K562 (cell line): ENCODE measurements around the gene MAD1L1. TPM values are rescaled to one million over a fixed set of nuclear protein-coding genes. Genes with fewer than 3 reads are reported as not detected.

ENCODE experiments used
- ATAC-seq: fragments of 200-7000 bp; cut with Tn5 transposase; 3 replicates; pipeline ENCODE4 v1.9.1; 2020; ENCODE audit warnings: moderate library complexity
- BruUV-seq: library from RNA; stranded (reverse); fragments of 400-500 nt; replicated peaks from 2 replicates; lab custom pipeline; 2021; lab: Mats Ljungman, UMichigan
- CTCF ChIA-PET: fragments of 300-600 bp; formaldehyde crosslinking; extraction: SDS; loops from one replicate; lab custom pipeline; 2021; ENCODE audit warnings: low intra/inter-chr PET ratio; lab: Yijun Ruan, JAX
- POLR2A ChIA-PET: fragments of 300-600, 350-650 bp; sonication (Branson Sonifier 250); formaldehyde crosslinking; extraction: SDS; loops from one replicate; lab custom pipeline; 2021; ENCODE audit warnings: antibody characterized with exemption, inconsistent platforms; lab: Yijun Ruan, JAX
- DNase-seq, 4 experiments: peaks; one replicate each; pipeline versions ENCODE4 v3.0.0 to v3.0.0-alpha.2; 2011 to 2018; ENCODE audit warnings: low spot score in 3 of 4, mixed read lengths in 3 of 4; ENCODE audit errors: extremely low read depth in 1 of 4
- FAIRE-seq: peaks from 2 replicates; lab custom pipeline; 2011; peaks lifted over from hg19 to GRCh38; lab: Jason Lieb, UNC
- H2AFZ ChIP-seq: 2 replicates; pipeline ENCODE4 v1.6.0; 2011; ENCODE audit warnings: low read depth, low read length, control low read depth, inconsistent platforms
- H3K27ac ChIP-seq: fragments of 200-600 bp; 3 replicates; pipeline ENCODE4 v1.8.0; 2011; ENCODE audit warnings: low read depth, mild to moderate bottlenecking, control low read depth, inconsistent platforms, low read length, moderate library complexity, mixed read lengths; ENCODE audit errors: extremely low read depth
- H3K27me3 ChIP-seq, 2 experiments: fragments of 300-600 bp in 1 of 2; 2 replicates in 1 of 2; 3 replicates in 1 of 2; pipeline versions ENCODE4 v1.6.0 to v1.8.0; 2011; ENCODE audit warnings: inconsistent platforms in 2 of 2, low read length in 2 of 2, mild to moderate bottlenecking in 1 of 2, mixed read lengths in 1 of 2, moderate library complexity in 1 of 2; ENCODE audit not compliant: control insufficient read depth in 2 of 2, insufficient read depth in 2 of 2
- H3K36me3 ChIP-seq: fragments of 300-600 bp; 3 replicates; pipeline ENCODE4 v1.8.0; 2011; ENCODE audit warnings: mild to moderate bottlenecking, low read length, inconsistent platforms; ENCODE audit not compliant: control insufficient read depth, insufficient read depth
- H3K4me1 ChIP-seq, 2 experiments: fragments of 200-600 bp in 1 of 2; replicated peaks in 1 of 2; 2 replicates in 1 of 2; 3 replicates in 1 of 2; pipeline versions ENCODE4 v1.5.1 to v1.8.0; 2011; ENCODE audit warnings: inconsistent platforms in 2 of 2, low read length in 2 of 2, mild to moderate bottlenecking in 1 of 2, mixed read lengths in 1 of 2, moderate library complexity in 1 of 2; ENCODE audit not compliant: control insufficient read depth in 2 of 2, insufficient read depth in 2 of 2
- H3K4me2 ChIP-seq: 2 replicates; pipeline ENCODE4 v1.6.1; 2011; ENCODE audit warnings: low read length, control low read depth, inconsistent platforms, mixed read lengths; ENCODE audit not compliant: insufficient read depth
- H3K4me3 ChIP-seq: fragments of 200-600 bp; sonication (generic), shearing (Covaris generic); 2 replicates; pipeline ENCODE4 v1.5.1; 2016; ENCODE audit warnings: control low read depth, inconsistent platforms
- H3K79me2 ChIP-seq: fragments of 200-600 bp; 3 replicates; pipeline ENCODE4 v1.8.0; 2011; ENCODE audit warnings: low read length, inconsistent platforms; ENCODE audit not compliant: control insufficient read depth, insufficient read depth
- H3K9ac ChIP-seq, 2 experiments: 2 replicates each; pipeline versions ENCODE4 v1.6.0 to v1.6.1; 2011; ENCODE audit warnings: low read depth in 2 of 2, low read length in 2 of 2, control low read depth in 1 of 2, inconsistent platforms in 1 of 2, mild to moderate bottlenecking in 1 of 2, mixed read lengths in 1 of 2; ENCODE audit not compliant: insufficient read depth in 1 of 2
- H3K9me1 ChIP-seq: one replicate; pipeline ENCODE4 v1.6.0; 2011; ENCODE audit warnings: inconsistent platforms, mild to moderate bottlenecking, low read length, moderate library complexity; ENCODE audit not compliant: control insufficient read depth, insufficient read depth
- H3K9me3 ChIP-seq: replicated peaks from 2 replicates; pipeline ENCODE4 v1.5.1; 2011; ENCODE audit warnings: low read depth, low read length, inconsistent platforms; ENCODE audit not compliant: control insufficient read depth, insufficient read depth
- H4K20me1 ChIP-seq: replicated peaks from 2 replicates; pipeline ENCODE4 v1.6.1; 2011; ENCODE audit warnings: low read length, inconsistent platforms, mixed read lengths; ENCODE audit not compliant: control insufficient read depth, insufficient read depth
- BCLAF1 ChIP-seq, 2 experiments: fragments of 450-650 bp in 1 of 2; IDR thresholded peaks; 2 replicates each; pipeline ENCODE4 v1.6.1; 2011 to 2017; ENCODE audit warnings: low read depth in 2 of 2, antibody characterized with exemption in 1 of 2, borderline replicate concordance in 1 of 2, low read length in 1 of 2, mild to moderate bottlenecking in 1 of 2, mixed read lengths in 1 of 2; ENCODE audit not compliant: control insufficient read depth in 1 of 2
- GABPB1 ChIP-seq: sonication (generic); formaldehyde crosslinking; IDR thresholded peaks from 2 replicates; pipeline ENCODE4 v1.8.0; 2022; ENCODE audit warnings: mild to moderate bottlenecking, missing genetic modification reagents
- HDAC8 ChIP-seq: fragments of 450-650 bp; IDR thresholded peaks from 2 replicates; pipeline ENCODE4 v1.6.1; 2016; ENCODE audit warnings: mild to moderate bottlenecking, missing genetic modification characterization, moderate library complexity, missing compliant biosample characterization
- HMGXB4 ChIP-seq: sonication (generic); formaldehyde crosslinking; IDR thresholded peaks from 2 replicates; pipeline ENCODE4 v1.8.1; 2023; ENCODE audit warnings: mild to moderate bottlenecking, missing genetic modification reagents
- MAFK ChIP-seq: IDR thresholded peaks from 2 replicates; pipeline ENCODE4 v1.6.1; 2011; ENCODE audit warnings: low read length, improper control_type of control experiment
- PHB ChIP-seq: fragments of 250-450 bp; sonication (Bioruptor Pico); IDR thresholded peaks from 2 replicates; pipeline ENCODE4 v1.5.0; 2021
- TAF15 ChIP-seq: fragments of 200-400 bp; formaldehyde crosslinking; IDR thresholded peaks from 2 replicates; pipeline ENCODE4 v1.6.1; 2017; ENCODE audit warnings: mild to moderate bottlenecking, low read depth, low read length, moderate library complexity
- ZBTB43 ChIP-seq: sonication (generic); formaldehyde crosslinking; IDR thresholded peaks from 2 replicates; pipeline ENCODE4 v1.8.0; 2023; ENCODE audit warnings: mild to moderate bottlenecking, missing genetic modification reagents
- ZNF184 ChIP-seq: sonication (generic); formaldehyde crosslinking; IDR thresholded peaks from 2 replicates; pipeline ENCODE4 v1.5.0; 2020; ENCODE audit warnings: missing genetic modification reagents
- WGBS: fragments of 100-300 bp; shearing (Covaris generic); methylation state at CpG from one replicate; pipeline ENCODE4 v1.1.6; 2016; ENCODE audit warnings: low coverage, mixed read lengths; ENCODE audit not compliant: insufficient coverage; ENCODE audit errors: missing lambda C conversion rate; 5-methylcytosine and 5-hydroxymethylcytosine counted together
- in situ Hi-C: fragments of 300-500 bp; cut with MboI; formaldehyde crosslinking; loops from 4 replicates; pipeline ENCODE4 v1.15.0; 2018; ENCODE audit warnings: inconsistent platforms, mixed read lengths
- intact Hi-C: fragments of 100-400 bp; cut with micrococcal nuclease; formaldehyde crosslinking; loops from 2 replicates; pipeline ENCODE4 v1.14.2; 2022
- polyA plus RNA-seq, 8 experiments: library from polyadenylated mRNA; depleted of rRNA in 4 of 8; stranded (reverse) in 5 of 8; unstranded in 3 of 8; fragments of >200 nt; fragmentation: Nextera tagmentation in 2 of 8; fragmentation: Illumina TruSeq in 1 of 8; extraction: Ambion mirVana in 2 of 8; extraction: Trizol in 1 of 8; gene quantifications; 2 replicates each; pipeline versions ENCODE4 v1.2.1 to v1.2.3, GENCODE V29; 2011 to 2014; ENCODE audit warnings: inconsistent platforms in 1 of 8, missing spikeins in 1 of 8
- total RNA-seq, 7 experiments: library from RNA; depleted of rRNA in 6 of 7; stranded (reverse); fragments of >200 nt in 6 of 7; fragmentation: Illumina TruSeq in 2 of 7; extraction: Trizol in 2 of 7; gene quantifications; 2 replicates each; pipeline versions ENCODE4 v1.2.1 to v1.2.3, GENCODE V29; 2011 to 2021; ENCODE audit warnings: low replicate concordance in 1 of 7
- TF ChIP-seq, protein P1 (sequence below): fragments of 450-650 bp; IDR thresholded peaks from 2 replicates; pipeline ENCODE4 v1.6.1; 2017; ENCODE audit warnings: mild to moderate bottlenecking, moderate library complexity

The MAD1L1 gene
- total and polyA plus RNA-seq, 9 of the 15 experiments (the other 6 are each of a cell fraction or from before 2014, with no cell fraction given) = 1.7 to 89.7 (median 18.0) TPM

GRCh38 chr7:2151237-2151636, 81.5 kb downstream of the MAD1L1 start:
- intact Hi-C loops = no loop called here
- H3K36me3 ChIP-seq = peaks cover 26% of the 10 kb centered on the region; the same call in 2 of the 3 replicates
- no peak overlapping the region for H3K27ac ChIP-seq
- no TSS peak for BruUV-seq
- 0 out of 4 replicates have a peak overlapping the region, but pooled peaks of 1 of the 2 experiments have one; percentile 28 for H3K9ac ChIP-seq
- H3K4me1 ChIP-seq = peaks cover 0 to 13% of the 10 kb centered on the region in 2 experiments; a peak in 1 of 5 replicates
- no peak for FAIRE-seq
- peaks cover 6% of the 10 kb centered on the region; the same call in 1 of the 2 replicates for H4K20me1 ChIP-seq
- no peak overlapping the region for H3K4me2 ChIP-seq
- CTCF ChIA-PET = no interaction called here
- no peaks in the 10 kb centered on the region for H3K9me3 ChIP-seq
- no peak overlapping the region for H3K4me3 ChIP-seq
- ATAC-seq = no peak
- WGBS = 83% methylated on average over 8 of the region's 8 CpGs
- in situ Hi-C loops = no loop called here
- H3K9me1 ChIP-seq = no peaks in the 10 kb centered on the region
- H3K79me2 ChIP-seq = no peaks in the 10 kb centered on the region
- no peaks in the 10 kb centered on the region for H3K27me3 ChIP-seq
- H2AFZ ChIP-seq = no peak overlapping the region
- TF ChIP-seq GABPB1 (CRISPR knock-in tag) (no peak), PHB (CRISPR knock-in tag) (no peak), BCLAF1 (IDR thresholded peaks at IDR 0.05; ENCODE audit: borderline replicate concordance in 1 of 2, control insufficient read depth in 1 of 2, low read depth in 2 of 2, low read length in 1 of 2) (no peak), MAFK (no peak), ZBTB43 (no peak), HMGXB4 (CRISPR knock-in tag) (no peak), TAF15 (no peak), ZNF184 (CRISPR knock-in tag) (no peak), HDAC8 (tag) (no peak)
- TF ChIP-seq, protein P1, sequence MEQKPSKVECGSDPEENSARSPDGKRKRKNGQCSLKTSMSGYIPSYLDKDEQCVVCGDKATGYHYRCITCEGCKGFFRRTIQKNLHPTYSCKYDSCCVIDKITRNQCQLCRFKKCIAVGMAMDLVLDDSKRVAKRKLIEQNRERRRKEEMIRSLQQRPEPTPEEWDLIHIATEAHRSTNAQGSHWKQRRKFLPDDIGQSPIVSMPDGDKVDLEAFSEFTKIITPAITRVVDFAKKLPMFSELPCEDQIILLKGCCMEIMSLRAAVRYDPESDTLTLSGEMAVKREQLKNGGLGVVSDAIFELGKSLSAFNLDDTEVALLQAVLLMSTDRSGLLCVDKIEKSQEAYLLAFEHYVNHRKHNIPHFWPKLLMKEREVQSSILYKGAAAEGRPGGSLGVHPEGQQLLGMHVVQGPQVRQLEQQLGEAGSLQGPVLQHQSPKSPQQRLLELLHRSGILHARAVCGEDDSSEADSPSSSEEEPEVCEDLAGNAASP = no peak
- no peak for DNase-seq
- POLR2A ChIA-PET = no interaction called here
